Esophagus muscularis mucosa (tissue), 4 donors: ENCODE data around the gene ARCN1.

Experiments used
- CTCF ChIP-seq, 3 experiments: fragments of 200-600 bp in 2 of 3; fragments of 450-650 bp in 1 of 3; sonication (generic) in 2 of 3; IDR thresholded peaks; one replicate each; pipeline ENCODE4 v1.5.1; 2017 to 2019; ENCODE audit warnings: antibody characterized with exemption in 3 of 3, mild to moderate bottlenecking in 2 of 3, moderate library complexity in 1 of 3
- EP300 ChIP-seq: sonication (generic); formaldehyde crosslinking; IDR thresholded peaks from one replicate; pipeline ENCODE4 v1.6.1; 2017; ENCODE audit warnings: antibody characterized with exemption
- POLR2A ChIP-seq: fragments of 450-650 bp; IDR thresholded peaks from one replicate; pipeline ENCODE4 v1.6.1; 2017; ENCODE audit warnings: antibody characterized with exemption, moderate library complexity, mild to moderate bottlenecking, low read depth
- POLR2AphosphoS5 ChIP-seq, 2 donors: sonication (generic); formaldehyde crosslinking; IDR thresholded peaks; one replicate each; pipeline ENCODE4 v1.6.1; 2017; ENCODE audit warnings: antibody characterized with exemption in 2 of 2

- TF ChIP-seq POLR2A, result no peak
- no peak for TF ChIP-seq CTCF (IDR thresholded peaks at IDR 0.05)
- no peak for TF ChIP-seq EP300
- peak in 1 of 2 donors; percentile 14 for TF ChIP-seq POLR2AphosphoS5 (IDR thresholded peaks at IDR 0.05)
These were observed 7.2 kb upstream of the ARCN1 start for GRCh38 chr11:118565051-118565450.
